Hepatocyte (in vitro differentiated cells): Measurements from ENCODE around the gene KCNN3. TPM values are rescaled to one million over a fixed set of nuclear protein-coding genes. Genes with fewer than 3 reads are reported as not detected.

Source experiments
- DNase-seq: peaks from one replicate; pipeline ENCODE4 v3.0.0-alpha.2; 2016; ENCODE audit warnings: low spot score
- H2AFZ ChIP-seq: fragments of 200-600 bp; sonication (generic); 2 replicates; pipeline ENCODE4 v1.6.0; 2016; ENCODE audit warnings: antibody characterized with exemption, mild to moderate bottlenecking
- H3K27ac ChIP-seq: fragments of 200-600 bp; sonication (generic); 2 replicates; pipeline ENCODE4 v1.5.1; 2016; ENCODE audit warnings: mild to moderate bottlenecking
- H3K27me3 ChIP-seq: fragments of 200-600 bp; sonication (generic); 2 replicates; pipeline ENCODE4 v1.6.1; 2016
- H3K36me3 ChIP-seq: fragments of 200-600 bp; sonication (generic); replicated peaks from 2 replicates; pipeline ENCODE4 v1.5.1; 2016; ENCODE audit warnings: low read depth; ENCODE audit not compliant: insufficient read depth
- H3K4me1 ChIP-seq: fragments of 200-600 bp; sonication (generic); 2 replicates; pipeline ENCODE4 v1.5.1; 2016; ENCODE audit warnings: mild to moderate bottlenecking, moderate library complexity; ENCODE audit not compliant: insufficient read depth
- H3K4me2 ChIP-seq: fragments of 200-600 bp; sonication (generic); 2 replicates; pipeline ENCODE4 v1.6.0; 2016
- H3K4me3 ChIP-seq: fragments of 200-600 bp; sonication (generic); 2 replicates; pipeline ENCODE4 v1.5.1; 2016; ENCODE audit warnings: mild to moderate bottlenecking
- H3K79me2 ChIP-seq: fragments of 200-600 bp; sonication (generic); 2 replicates; pipeline ENCODE4 v1.6.0; 2017; ENCODE audit warnings: mild to moderate bottlenecking
- H3K9me2 ChIP-seq: fragments of 200-600 bp; sonication (generic); replicated peaks from 2 replicates; pipeline ENCODE4 v1.6.0; 2017; ENCODE audit warnings: mild to moderate bottlenecking; ENCODE audit not compliant: insufficient read depth
- H3K9me3 ChIP-seq: fragments of 200-600 bp; sonication (generic); 2 replicates; pipeline ENCODE4 v1.5.1; 2016; ENCODE audit warnings: low read depth, mild to moderate bottlenecking
- H4K20me1 ChIP-seq: fragments of 200-600 bp; sonication (generic); 2 replicates; pipeline ENCODE4 v1.6.0; 2016; ENCODE audit warnings: mild to moderate bottlenecking; ENCODE audit not compliant: insufficient read depth, poor library complexity, severe bottlenecking
- EZH2 ChIP-seq: fragments of 200-600 bp; sonication (generic); IDR thresholded peaks from 2 replicates; pipeline ENCODE4 v1.6.1; 2016; ENCODE audit warnings: antibody characterized with exemption, mild to moderate bottlenecking, borderline replicate concordance
- EZH2phosphoT487 ChIP-seq: fragments of 200-600 bp; sonication (generic); IDR thresholded peaks from one replicate; pipeline ENCODE4 v1.6.1; 2018; ENCODE audit warnings: antibody characterized with exemption, mild to moderate bottlenecking, low read depth, moderate library complexity; ENCODE audit not compliant: unreplicated experiment, severe bottlenecking
- WGBS: methylation state at CpG from one replicate; pipeline ENCODE4 v1.1.6; 2016; ENCODE audit warnings: low lambda C conversion rate; ENCODE audit errors: missing lambda C conversion rate; 5-methylcytosine and 5-hydroxymethylcytosine counted together
- polyA plus RNA-seq: library from polyadenylated mRNA; unstranded; fragments of >200 nt; fragmentation: Nextera tagmentation; extraction: Ambion mirVana; gene quantifications from 2 replicates; pipeline ENCODE4 v1.2.1, GENCODE V29; 2016
- total RNA-seq: library from RNA; depleted of rRNA; stranded (reverse); fragments of >200 nt; gene quantifications from 2 replicates; pipeline ENCODE4 v1.2.3, GENCODE V29; 2014
- TF ChIP-seq, protein P1 (sequence below): fragments of 200-600 bp; sonication (generic); IDR thresholded peaks from 2 replicates; pipeline ENCODE4 v1.5.1; 2016; ENCODE audit warnings: antibody characterized with exemption, mild to moderate bottlenecking; ENCODE audit not compliant: poor library complexity

KCNN3 gene
- total and polyA plus RNA-seq, 2 experiments from 2014 or later, result 0.56 to 0.67 TPM

DNA sequence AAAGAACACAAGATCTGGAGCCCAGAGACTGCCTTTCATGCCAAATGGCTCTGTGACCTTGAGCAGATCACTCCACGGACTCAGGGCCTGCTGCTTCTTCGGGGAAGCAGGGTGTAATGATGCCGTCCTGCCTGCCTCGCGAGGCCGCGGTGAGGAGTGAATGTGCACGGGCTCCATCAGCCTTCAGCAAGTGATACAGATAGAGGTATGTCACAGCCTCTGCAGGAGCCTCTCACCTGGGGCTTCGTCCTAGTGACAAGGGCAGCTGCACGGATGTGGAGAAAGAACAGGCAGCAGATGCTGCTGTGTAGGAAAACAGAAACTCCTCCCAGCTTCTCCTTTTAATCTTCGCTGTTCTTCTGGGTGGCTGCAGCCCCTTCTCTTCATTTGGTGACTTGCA is 127.5 kb downstream of the KCNN3 start:
- Histone ChIP-seq H3K79me2 (no peaks in the 10 kb centered on the region), H3K9me3 (no peaks in the 10 kb centered on the region), H3K4me3 (no peak overlapping the region), H2AFZ (no peak overlapping the region), H4K20me1 (no peaks in the 10 kb centered on the region), H3K36me3 (no peaks in the 10 kb centered on the region), H3K9me2 (no peaks in the 10 kb centered on the region), H3K4me2 (no peak overlapping the region), H3K27me3 (peaks cover 21% of the 10 kb centered on the region), H3K27ac (no peak overlapping the region), H3K4me1 (peaks cover 5% of the 10 kb centered on the region)
- TF ChIP-seq EZH2phosphoT487, result no peak
- TF ChIP-seq EZH2, result no peak
- TF ChIP-seq, protein P1, sequence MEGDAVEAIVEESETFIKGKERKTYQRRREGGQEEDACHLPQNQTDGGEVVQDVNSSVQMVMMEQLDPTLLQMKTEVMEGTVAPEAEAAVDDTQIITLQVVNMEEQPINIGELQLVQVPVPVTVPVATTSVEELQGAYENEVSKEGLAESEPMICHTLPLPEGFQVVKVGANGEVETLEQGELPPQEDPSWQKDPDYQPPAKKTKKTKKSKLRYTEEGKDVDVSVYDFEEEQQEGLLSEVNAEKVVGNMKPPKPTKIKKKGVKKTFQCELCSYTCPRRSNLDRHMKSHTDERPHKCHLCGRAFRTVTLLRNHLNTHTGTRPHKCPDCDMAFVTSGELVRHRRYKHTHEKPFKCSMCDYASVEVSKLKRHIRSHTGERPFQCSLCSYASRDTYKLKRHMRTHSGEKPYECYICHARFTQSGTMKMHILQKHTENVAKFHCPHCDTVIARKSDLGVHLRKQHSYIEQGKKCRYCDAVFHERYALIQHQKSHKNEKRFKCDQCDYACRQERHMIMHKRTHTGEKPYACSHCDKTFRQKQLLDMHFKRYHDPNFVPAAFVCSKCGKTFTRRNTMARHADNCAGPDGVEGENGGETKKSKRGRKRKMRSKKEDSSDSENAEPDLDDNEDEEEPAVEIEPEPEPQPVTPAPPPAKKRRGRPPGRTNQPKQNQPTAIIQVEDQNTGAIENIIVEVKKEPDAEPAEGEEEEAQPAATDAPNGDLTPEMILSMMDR, result no peak
- DNase-seq, result no peak
- WGBS, result 89% methylated on average over 11 of the region's 11 CpGs

DNA sequence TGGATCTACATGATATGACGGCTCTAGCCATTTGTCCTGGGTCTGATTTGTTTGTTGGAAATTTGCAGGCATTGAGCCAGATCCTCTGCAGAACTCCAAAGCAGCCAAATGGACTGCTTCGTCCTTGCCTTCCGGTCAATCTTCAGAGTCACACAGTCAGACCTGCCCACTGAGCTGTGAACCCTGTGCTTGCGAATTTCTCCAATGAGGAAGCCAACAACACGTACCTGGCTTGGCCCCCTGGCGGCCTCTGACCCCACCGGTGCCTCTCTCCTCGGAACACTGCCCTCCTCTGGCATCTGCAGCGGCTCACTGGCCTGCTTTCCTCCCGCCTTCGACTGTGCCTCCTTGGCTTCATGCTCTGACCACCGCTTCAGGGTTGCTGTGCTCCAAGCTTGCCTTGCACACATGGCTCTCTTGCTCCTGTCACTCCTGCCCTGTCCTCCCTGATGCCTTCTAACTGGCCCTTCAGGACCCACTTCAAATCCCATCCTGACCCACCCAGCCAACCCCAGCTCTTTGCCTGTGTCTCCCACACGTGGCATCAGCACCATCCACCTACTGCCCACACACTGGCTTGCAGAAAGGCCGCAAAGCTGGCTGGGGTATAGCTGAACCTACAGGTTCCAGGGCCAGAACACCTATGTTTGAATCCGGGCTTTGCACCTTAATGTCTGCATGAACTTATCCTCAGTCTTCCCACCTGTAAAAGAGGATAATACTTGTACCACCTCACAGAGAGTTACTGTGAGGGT is 128.2 kb downstream of the KCNN3 start:
- no peaks in the 10 kb centered on the region for H3K9me3 ChIP-seq
- no peaks in the 10 kb centered on the region for H3K79me2 ChIP-seq
- H3K4me2 ChIP-seq, result no peak overlapping the region
- no peak overlapping the region for H3K27ac ChIP-seq
- no peak overlapping the region for H2AFZ ChIP-seq
- no peak overlapping the region for H3K4me3 ChIP-seq
- peaks cover 24% of the 10 kb centered on the region for H3K27me3 ChIP-seq
- no peak for TF ChIP-seq EZH2
- TF ChIP-seq EZH2phosphoT487, result no peak
- TF ChIP-seq, protein P1, result no peak
- H3K4me1 ChIP-seq, result no peaks in the 10 kb centered on the region
- 51% methylated on average over 15 of the region's 15 CpGs for WGBS
- no peaks in the 10 kb centered on the region for H3K36me3 ChIP-seq
- no peaks in the 10 kb centered on the region for H4K20me1 ChIP-seq
- no peaks in the 10 kb centered on the region for H3K9me2 ChIP-seq
- DNase-seq, result no peak

DNA sequence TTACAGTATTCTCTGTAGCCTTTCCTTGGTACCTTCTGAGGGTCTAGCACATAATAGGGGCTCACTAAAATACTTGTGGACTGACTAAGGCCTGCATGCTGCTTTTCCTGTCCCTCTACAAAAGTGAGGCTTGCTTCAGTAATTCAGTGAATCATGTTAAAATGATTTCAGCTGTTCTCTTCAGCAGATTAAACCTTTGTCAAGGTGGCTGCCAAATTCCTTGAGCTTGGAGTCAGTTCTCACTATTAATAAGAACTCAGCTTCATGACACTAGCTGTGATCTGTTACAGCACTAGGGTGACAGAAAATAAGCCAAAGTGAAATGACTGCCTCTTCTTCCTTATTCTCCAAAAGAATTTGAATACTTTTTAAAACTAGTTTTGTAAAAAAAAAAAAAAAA is 128.8 kb downstream of the KCNN3 start:
- Histone ChIP-seq H3K27me3 (peaks cover 24% of the 10 kb centered on the region), H3K9me2 (no peaks in the 10 kb centered on the region), H3K79me2 (no peaks in the 10 kb centered on the region), H3K27ac (no peak overlapping the region), H3K4me3 (no peak overlapping the region), H3K36me3 (no peaks in the 10 kb centered on the region), H4K20me1 (no peaks in the 10 kb centered on the region), H3K4me1 (no peaks in the 10 kb centered on the region), H3K4me2 (no peak overlapping the region), H3K9me3 (no peaks in the 10 kb centered on the region), H2AFZ (no peak overlapping the region)
- DNase-seq, result no peak
- no peak for TF ChIP-seq EZH2
- TF ChIP-seq EZH2phosphoT487, result no peak
- TF ChIP-seq, protein P1, result no peak
